HG02678 (cell line): ENCODE data around the gene CDCP2.
"Not testable (repeated sequence)": the region's sequence is repeated elsewhere in the genome, so short reads cannot be mapped to it uniquely, and the experiment has no call there.

Experiments used
- ATAC-seq: cut with Tn5 transposase; IDR thresholded peaks from one replicate; pipeline ENCODE4 v1.9.1; 2021; ENCODE audit warnings: mild to moderate bottlenecking, moderate library complexity; ENCODE audit not compliant: unreplicated experiment

Gene CDCP2

DNA sequence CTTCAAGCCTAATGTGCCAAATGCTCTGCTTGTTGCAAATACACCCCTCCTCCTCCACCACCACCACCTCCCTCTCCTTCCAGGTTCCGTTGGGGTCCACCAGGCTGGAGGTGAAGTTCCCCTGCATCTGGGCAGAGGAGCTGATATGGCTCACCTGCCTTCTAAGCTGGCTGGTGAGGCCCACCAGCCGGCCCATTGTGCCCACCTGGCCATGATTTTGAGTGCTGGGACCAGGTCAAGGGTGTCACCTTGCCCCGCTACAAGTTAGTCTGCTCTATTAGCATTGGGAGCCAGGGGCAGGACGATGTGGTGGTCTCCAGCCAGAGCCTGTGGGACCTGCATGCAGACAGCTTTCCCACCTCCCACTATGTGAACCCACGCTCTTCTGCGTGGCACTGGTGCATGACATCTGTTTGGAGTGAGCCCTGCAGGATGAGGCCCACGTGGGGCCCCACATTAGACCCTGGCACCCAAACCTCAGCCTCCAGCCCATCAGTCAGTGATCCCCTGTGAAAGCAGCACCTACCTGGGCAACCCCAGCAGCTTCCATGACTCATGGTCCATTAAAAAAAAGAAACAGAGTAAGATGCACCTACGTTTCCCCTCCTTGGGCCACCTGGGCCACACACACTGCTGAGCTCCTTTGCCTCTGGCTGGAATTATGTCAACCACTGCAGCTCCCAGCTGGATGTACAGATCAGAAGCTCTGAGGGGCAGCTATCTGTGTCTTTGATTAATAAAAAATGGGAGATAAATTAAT, 15.6 kb upstream of the CDCP2 start:
- no peak for ATAC-seq

- ATAC-seq, result no peak
Measured at GRCh38 chr1:54167422-54168139, 14.8 kb upstream of the CDCP2 start.

DNA sequence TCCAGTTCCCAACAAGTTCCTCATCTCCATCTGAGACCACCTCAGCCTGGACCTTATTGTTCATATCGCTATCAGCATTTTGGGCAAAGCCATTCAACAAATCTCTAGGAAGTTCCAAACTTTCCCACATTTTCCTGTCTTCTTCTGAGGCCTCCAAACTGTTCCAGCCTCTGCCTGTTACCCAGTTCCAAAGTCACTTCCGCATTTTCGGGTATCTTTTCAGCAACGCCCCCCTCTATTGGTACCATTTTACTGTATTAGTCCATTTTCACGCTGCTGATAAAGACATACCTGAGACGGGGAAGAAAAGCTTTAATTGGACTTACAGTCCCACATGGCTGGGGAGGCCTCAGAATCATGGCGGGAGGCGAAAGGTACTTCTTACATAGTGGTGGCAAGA, 13.6 kb upstream of the CDCP2 start:
- ATAC-seq, result not testable (repeated sequence)

- no peak for ATAC-seq
Measured at GRCh38 chr1:54165146-54165545, 12.3 kb upstream of the CDCP2 start.

- no peak for ATAC-seq
Measured at GRCh38 chr1:54163573-54163972, 10.8 kb upstream of the CDCP2 start.

DNA sequence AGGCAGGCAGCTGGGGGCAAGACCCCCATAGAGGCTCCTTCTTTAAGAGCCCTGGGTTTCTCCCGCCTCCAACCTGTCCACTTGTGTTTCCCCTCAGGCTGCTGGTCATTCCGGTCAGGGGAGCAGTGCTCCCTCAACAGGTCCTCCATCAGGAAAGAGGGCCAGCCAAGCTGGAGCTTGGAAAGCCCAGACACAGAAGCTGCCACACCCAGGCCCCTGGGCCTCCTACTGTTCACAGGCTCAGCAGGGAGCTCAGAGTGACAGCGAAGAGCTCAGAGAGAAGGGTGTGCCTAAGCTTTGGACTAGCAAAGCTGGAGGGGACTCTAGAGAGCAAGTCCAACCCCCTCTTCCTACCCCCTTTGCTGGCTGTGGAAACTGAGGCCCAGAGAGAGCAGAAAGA, 10.3 kb upstream of the CDCP2 start:
- no peak for ATAC-seq

GRCh38 chr1:54161495-54162168, 8.8 kb upstream of the CDCP2 start:
- ATAC-seq, result no peak

DNA sequence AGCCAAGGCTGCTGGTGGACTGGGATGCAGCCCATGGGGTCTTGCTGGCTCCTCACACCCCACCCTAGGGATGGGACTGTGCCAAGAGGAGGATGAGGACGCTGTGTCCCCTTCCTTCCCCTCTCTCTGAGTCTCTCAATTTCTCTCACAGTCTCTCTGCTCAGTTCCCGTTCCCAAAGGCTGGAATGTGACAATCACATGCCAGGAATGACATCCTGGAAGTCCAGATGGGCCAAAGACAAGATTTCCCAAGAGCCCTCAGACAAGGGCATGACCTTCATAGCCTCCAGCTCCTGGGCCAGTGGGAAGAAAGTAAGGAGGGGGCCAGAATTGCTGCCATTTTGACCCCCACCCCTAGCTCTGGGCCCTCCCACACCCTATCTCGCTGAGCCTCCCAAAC, 7.6 kb upstream of the CDCP2 start:
- no peak for ATAC-seq

- no peak for ATAC-seq
Measured at GRCh38 chr1:54159733-54160316, 7.0 kb upstream of the CDCP2 start.

- ATAC-seq, result no peak
Measured at GRCh38 chr1:54158071-54158470, 5.3 kb upstream of the CDCP2 start.

- ATAC-seq, result no peak
Measured at GRCh38 chr1:54157401-54157800, 4.6 kb upstream of the CDCP2 start.

DNA sequence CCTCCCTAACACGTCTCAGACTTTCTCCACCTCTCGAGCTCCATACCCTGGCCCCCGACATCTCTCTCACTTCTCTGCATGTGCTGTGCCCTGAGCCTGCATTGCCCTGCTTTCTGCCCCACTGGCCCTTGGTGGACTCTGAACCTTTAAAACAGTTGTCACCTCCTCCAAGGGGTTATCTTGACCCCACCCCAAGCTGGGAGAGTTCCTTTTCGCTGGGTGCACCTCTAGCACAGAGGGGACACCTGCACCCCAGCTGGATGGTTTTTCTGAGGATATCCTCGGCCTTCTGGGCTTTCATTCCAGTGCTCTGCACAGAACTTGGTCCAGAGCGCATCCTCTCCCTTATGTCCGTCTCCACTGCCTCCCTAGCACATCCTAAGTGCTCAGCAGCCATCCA, 4.2 kb upstream of the CDCP2 start:
- ATAC-seq, result no peak

DNA sequence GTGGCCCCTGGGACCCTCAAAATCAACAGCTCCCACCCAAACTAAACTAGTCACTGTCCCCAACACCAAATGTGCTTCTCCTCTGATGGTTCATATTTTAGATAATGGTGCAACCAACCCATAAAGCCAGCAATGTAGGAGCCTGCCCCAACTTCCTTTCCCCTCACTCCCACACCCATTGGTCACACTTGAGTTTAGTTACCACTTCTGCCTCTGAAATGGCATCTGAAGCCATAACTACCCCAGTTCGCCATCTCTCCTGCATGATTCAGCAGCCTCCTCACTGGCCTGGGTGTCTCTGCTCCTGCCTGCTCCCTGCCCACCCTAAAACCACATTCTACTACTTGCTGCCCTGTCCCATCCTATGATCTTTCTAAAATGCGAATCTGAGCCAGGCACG, 3.4 kb upstream of the CDCP2 start:
- ATAC-seq, result no peak

GRCh38 chr1:54153535-54154439, 987 bp upstream of the CDCP2 start:
- ATAC-seq, result no peak

DNA sequence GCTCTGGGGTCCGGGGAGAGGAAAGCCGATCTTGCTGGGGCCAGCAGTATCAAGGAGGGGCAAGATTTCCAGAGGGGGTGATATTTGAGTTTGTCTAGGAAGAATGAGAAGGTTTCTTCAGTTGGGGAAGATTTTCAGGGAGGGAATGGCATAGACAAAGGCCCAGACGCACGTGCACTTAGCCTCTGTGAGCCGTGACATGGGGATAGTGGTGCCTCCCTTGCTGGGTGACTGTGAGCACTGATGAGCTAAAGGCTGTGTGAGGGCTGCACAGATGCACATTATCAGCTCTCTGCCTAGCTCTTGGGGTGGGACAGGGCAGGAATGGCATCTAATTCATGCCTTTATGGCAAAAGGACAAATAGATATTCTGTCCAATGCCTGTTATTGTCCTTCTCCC, 1.8 kb downstream of the CDCP2 start:
- ATAC-seq, result no peak

DNA sequence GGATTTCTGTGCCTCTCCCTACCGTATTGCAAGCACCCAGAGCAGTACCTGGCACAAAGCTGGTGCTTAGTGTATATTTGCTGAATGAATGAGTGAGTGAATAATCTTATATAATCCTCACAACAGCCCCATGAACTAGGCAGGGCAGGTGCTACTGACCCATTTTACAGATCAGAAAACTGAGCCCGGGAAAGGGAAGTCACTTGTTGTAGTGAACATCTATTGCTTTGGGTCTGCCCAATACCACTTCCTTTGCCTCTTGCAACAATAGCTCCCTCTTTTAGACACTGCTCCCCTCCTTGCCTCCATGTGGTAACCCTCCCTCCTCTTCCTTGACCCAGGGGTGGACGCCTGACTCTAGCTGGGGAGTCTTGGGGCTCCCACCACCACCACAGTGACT, 3.1 kb downstream of the CDCP2 start:
- ATAC-seq, result no peak

GRCh38 chr1:54144366-54144765, 8.4 kb downstream of the CDCP2 start:
- no peak for ATAC-seq

DNA sequence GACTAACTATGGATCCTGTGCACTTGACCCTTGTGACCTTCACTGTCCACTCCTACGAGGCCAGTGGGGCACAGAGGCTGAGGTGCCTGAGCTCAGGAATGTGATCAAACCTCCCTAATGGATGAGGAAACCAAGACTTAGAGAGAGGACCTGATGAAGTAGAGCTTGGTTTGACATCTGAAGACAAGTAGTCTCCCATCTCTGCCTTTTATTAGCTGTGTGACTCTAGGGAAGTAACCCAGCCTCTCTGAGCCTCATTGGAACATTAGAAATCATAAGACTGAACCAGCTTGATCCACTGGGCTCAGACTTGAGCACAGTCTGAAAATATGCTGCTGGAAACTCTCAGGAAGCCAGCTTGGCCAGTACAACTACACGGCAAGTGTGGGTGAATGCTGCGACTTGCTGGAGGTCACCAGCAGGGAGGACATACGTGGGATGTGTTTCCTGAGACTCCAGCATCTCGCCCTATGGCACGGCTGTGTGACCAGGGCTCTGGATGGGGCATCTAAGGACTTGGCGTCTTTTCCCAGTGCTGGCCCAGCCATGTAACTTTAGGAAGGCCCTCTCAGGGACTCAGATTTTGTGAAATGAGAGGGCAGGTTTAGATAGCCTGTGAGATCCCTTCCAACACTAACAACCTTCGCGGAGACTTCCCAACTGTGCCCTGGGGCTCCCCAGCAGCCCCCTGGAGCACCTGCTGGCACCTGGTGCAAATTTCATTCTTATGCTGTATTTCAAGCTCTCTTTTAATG, 10.5 kb downstream of the CDCP2 start:
- no peak for ATAC-seq

- ATAC-seq, result no peak
Measured at GRCh38 chr1:54139711-54140110, 13.1 kb downstream of the CDCP2 start.

DNA sequence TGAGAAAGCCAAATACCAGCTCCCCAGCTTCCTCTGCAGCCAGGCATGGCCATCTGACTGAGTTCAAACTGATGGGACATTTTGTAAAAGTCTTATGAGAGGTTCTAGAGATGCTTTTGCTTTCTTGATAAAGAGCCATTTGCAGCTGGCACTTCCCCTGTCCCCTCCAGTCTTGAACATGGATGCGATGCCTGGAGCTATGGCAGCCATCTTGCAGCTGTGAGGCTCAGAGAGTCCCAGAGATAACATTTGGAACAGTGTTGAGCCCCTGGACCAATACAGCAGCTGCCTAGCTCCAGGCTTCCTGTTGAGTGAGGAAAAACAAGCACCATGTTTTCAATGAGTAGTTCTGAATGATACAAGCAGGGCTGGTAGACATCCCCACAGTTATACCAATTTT, 13.8 kb downstream of the CDCP2 start:
- ATAC-seq, result no peak
